ENCODE data around the gene SCAMP2. TPM values are rescaled to one million over a fixed set of nuclear protein-coding genes. Genes with fewer than 3 reads are reported as not detected.

SCAMP2 gene
- total and polyA plus RNA-seq, 10 of the 15 experiments (the other 5 are each of a cell fraction or from before 2014, with no cell fraction given): 10.9 to 158 (median 99.6) TPM

DNA sequence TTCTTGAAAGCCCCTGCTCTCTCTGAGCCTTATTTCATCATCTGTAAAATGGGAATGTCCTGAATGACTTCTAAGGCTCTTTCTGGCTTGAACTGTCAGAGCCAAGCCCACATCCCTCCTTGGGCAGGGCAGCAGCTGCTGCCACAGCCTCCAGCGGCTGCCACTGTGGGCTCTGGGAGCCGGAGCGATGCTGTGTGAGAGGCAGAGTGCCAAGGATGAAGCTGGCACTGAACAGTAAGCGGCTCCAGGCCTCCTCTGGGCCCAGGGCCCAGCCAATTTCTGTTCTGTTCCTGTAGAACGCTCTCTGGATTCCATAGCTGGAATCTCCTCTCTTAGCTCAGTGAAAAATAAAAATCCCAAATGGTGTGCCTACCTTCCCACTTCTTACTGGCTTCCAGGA lies 42.3 kb downstream of the SCAMP2 start:
- Histone ChIP-seq H3K79me2 (ENCODE audit: control insufficient read depth, insufficient read depth, low read length) (no peaks in the 10 kb centered on the region), H3K27me3 (replicated peaks in 1 of 2; ENCODE audit: control insufficient read depth in 2 of 2, insufficient read depth in 2 of 2, low read length in 1 of 2) (peaks cover 0 to 10% of the 10 kb centered on the region in 2 experiments; a peak in 3 of 4 replicates), H3K4me3 (no peak overlapping the region), H3K4me1 (ENCODE audit: control insufficient read depth, insufficient read depth, low read length) (no peaks in the 10 kb centered on the region), H3K36me3 (ENCODE audit: control insufficient read depth in 2 of 2, insufficient read depth in 2 of 2, low read length in 1 of 2) (no peaks in the 10 kb centered on the region), H2AFZ (ENCODE audit: control insufficient read depth, low read depth, low read length) (no peak overlapping the region), H3K27ac (ENCODE audit: control insufficient read depth, insufficient read depth) (no peak overlapping the region), H3K4me2 (ENCODE audit: control insufficient read depth, insufficient read depth) (no peak overlapping the region), H4K20me1 (ENCODE audit: control insufficient read depth, insufficient read depth) (no peaks in the 10 kb centered on the region), H3K9me3 (replicated peaks; ENCODE audit: control insufficient read depth, insufficient read depth, low read length) (no peaks in the 10 kb centered on the region), H3K9ac (ENCODE audit: control insufficient read depth, insufficient read depth, low read length) (no peak overlapping the region)
- in situ Hi-C loops (cut with MboI) (no loop called here), intact Hi-C loops (cut with micrococcal nuclease; ENCODE audit: unreplicated experiment) (no loop called here)
- DNase-seq (ENCODE audit: low read depth, low spot score): no peak
- POLR2A ChIA-PET: interaction anchor here (0.8 kb wide), 1 partner anchor 59 kb away, joined by 3 read pairs; the partner anchor contains the start of gene MPI
- RAD21 ChIA-PET (ENCODE audit: unreplicated experiment): interaction anchor here (0.6 to 2.0 kb wide), 2 partner anchors 16 to 60 kb away, joined by 3 to 7 read pairs; no protein-coding TSS in a partner anchor
- TF ChIP-seq ZBTB33 (IDR thresholded peaks at IDR 0.05): no peak
- no peak for TF ChIP-seq MTA2 (IDR thresholded peaks at IDR 0.05; ENCODE audit: low read depth)
- no peak for TF ChIP-seq CHD1 (IDR thresholded peaks at IDR 0.05; ENCODE audit: low read depth, low read length)
- TF ChIP-seq CBFB (IDR thresholded peaks at IDR 0.05; ENCODE audit: low read depth): no peak
- TF ChIP-seq SIN3A (IDR thresholded peaks at IDR 0.05; ENCODE audit: low read depth, low read length): no peak
- no peak for TF ChIP-seq MEF2B (IDR thresholded peaks at IDR 0.05; ENCODE audit: partially characterized antibody, poor library complexity, severe bottlenecking)
- TF ChIP-seq RELB (IDR thresholded peaks at IDR 0.05; ENCODE audit: low read depth): no peak
- TF ChIP-seq, protein P1, sequence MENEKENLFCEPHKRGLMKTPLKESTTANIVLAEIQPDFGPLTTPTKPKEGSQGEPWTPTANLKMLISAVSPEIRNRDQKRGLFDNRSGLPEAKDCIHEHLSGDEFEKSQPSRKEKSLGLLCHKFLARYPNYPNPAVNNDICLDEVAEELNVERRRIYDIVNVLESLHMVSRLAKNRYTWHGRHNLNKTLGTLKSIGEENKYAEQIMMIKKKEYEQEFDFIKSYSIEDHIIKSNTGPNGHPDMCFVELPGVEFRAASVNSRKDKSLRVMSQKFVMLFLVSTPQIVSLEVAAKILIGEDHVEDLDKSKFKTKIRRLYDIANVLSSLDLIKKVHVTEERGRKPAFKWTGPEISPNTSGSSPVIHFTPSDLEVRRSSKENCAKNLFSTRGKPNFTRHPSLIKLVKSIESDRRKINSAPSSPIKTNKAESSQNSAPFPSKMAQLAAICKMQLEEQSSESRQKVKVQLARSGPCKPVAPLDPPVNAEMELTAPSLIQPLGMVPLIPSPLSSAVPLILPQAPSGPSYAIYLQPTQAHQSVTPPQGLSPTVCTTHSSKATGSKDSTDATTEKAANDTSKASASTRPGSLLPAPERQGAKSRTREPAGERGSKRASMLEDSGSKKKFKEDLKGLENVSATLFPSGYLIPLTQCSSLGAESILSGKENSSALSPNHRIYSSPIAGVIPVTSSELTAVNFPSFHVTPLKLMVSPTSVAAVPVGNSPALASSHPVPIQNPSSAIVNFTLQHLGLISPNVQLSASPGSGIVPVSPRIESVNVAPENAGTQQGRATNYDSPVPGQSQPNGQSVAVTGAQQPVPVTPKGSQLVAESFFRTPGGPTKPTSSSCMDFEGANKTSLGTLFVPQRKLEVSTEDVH (IDR thresholded peaks at IDR 0.05; ENCODE audit: low read depth, partially characterized antibody): no peak
- ATAC-seq: no peak
- no TSS peak for BruUV-seq (replicated peaks)
- SMC1A ChIA-PET (ENCODE audit: uncharacterized antibody, unreplicated experiment): interaction anchor here (1.0 to 1.7 kb wide), 4 partner anchors 10 to 59 kb away, joined by 3 to 5 read pairs (median 3); no protein-coding TSS in a partner anchor
- CTCF ChIA-PET: interaction anchor here (0.6 to 6.3 kb wide), 6 partner anchors 13 to 200 kb away, joined by 3 to 53 read pairs (median 4); no protein-coding TSS in a partner anchor
- FAIRE-seq: no peak
- 63% methylated on average over 5 of the region's 5 CpGs for WGBS (ENCODE audit: insufficient coverage, insufficient replicate concordance, low lambda C conversion rate, missing lambda C conversion rate)
